CD14-positive monocyte (primary cell): ENCODE results near the gene GRID2. TPM values are rescaled to one million over a fixed set of nuclear protein-coding genes. Genes with fewer than 3 reads are reported as not detected.

ENCODE experiments used
- DNase-seq, 3 donors: peaks; one replicate each; pipeline ENCODE4 v3.0.0-alpha.2; 2011 to 2022
- H2AFZ ChIP-seq: 2 replicates; pipeline ENCODE4 v1.6.0; 2012; ENCODE audit warnings: mild to moderate bottlenecking, low read depth, low read length, inconsistent platforms; ENCODE audit not compliant: insufficient read depth, poor library complexity, severe bottlenecking
- H3K27ac ChIP-seq, 2 donors: 1 replicate in 1 of 2; 2 replicates in 1 of 2; pipeline ENCODE4 v1.5.1; 2012 to 2013; ENCODE audit warnings: low read length in 2 of 2, control low read depth in 1 of 2, inconsistent platforms in 1 of 2, low read depth in 1 of 2, mild to moderate bottlenecking in 1 of 2
- H3K27me3 ChIP-seq, 2 donors: one replicate each; pipeline versions ENCODE4 v1.6.0 to v1.6.1; 2011 to 2013; ENCODE audit warnings: low read length in 2 of 2; ENCODE audit not compliant: control insufficient read depth in 2 of 2, insufficient read depth in 2 of 2
- H3K36me3 ChIP-seq, 2 donors: replicated peaks in 1 of 2; 1 replicate in 1 of 2; 2 replicates in 1 of 2; pipeline versions ENCODE4 v1.5.1 to v1.6.1; 2012 to 2013; ENCODE audit warnings: low read length in 2 of 2, control low read depth in 1 of 2, inconsistent platforms in 1 of 2, mild to moderate bottlenecking in 1 of 2; ENCODE audit not compliant: insufficient read depth in 2 of 2, control insufficient read depth in 1 of 2
- H3K4me1 ChIP-seq, 2 donors: 1 replicate in 1 of 2; 2 replicates in 1 of 2; pipeline versions ENCODE4 v1.5.1 to v1.6.1; 2012 to 2013; ENCODE audit warnings: low read length in 2 of 2, control low read depth in 1 of 2, inconsistent platforms in 1 of 2, mild to moderate bottlenecking in 1 of 2, moderate library complexity in 1 of 2; ENCODE audit not compliant: insufficient read depth in 2 of 2, control insufficient read depth in 1 of 2
- H3K4me2 ChIP-seq: replicated peaks from 2 replicates; pipeline ENCODE3; 2012; ENCODE audit warnings: low read length, moderate library complexity, mild to moderate bottlenecking; ENCODE audit not compliant: poor library complexity, severe bottlenecking; ENCODE audit errors: extremely low read depth
- H3K4me3 ChIP-seq, 3 experiments: fragments of 200-600 bp in 1 of 3; sonication (generic) in 1 of 3; replicated peaks in 1 of 3; 1 replicate in 2 of 3; 2 replicates in 1 of 3; pipeline ENCODE4 v1.5.1; 2011 to 2013; ENCODE audit warnings: low read length in 3 of 3, mild to moderate bottlenecking in 3 of 3, control low read depth in 2 of 3, low read depth in 2 of 3, inconsistent platforms in 1 of 3, moderate library complexity in 1 of 3
- H3K79me2 ChIP-seq: 2 replicates; pipeline ENCODE4 v1.6.0; 2012; ENCODE audit warnings: mild to moderate bottlenecking, control low read depth, inconsistent platforms, low read length, moderate library complexity; ENCODE audit not compliant: insufficient read depth
- H3K9ac ChIP-seq: 2 replicates; pipeline ENCODE4 v1.6.0; 2017; ENCODE audit warnings: low read length, mild to moderate bottlenecking; ENCODE audit not compliant: insufficient read depth, poor library complexity, severe bottlenecking
- H3K9me3 ChIP-seq, 2 donors: replicated peaks in 1 of 2; 1 replicate in 1 of 2; 2 replicates in 1 of 2; pipeline versions ENCODE4 v1.5.1 to v1.6.1; 2012 to 2013; ENCODE audit warnings: low read length in 2 of 2, control low read depth in 1 of 2; ENCODE audit not compliant: control insufficient read depth in 1 of 2, insufficient read depth in 1 of 2
- H4K20me1 ChIP-seq: 2 replicates; pipeline ENCODE4 v1.6.0; 2012; ENCODE audit warnings: mild to moderate bottlenecking, low read length, control low read depth, moderate library complexity; ENCODE audit not compliant: insufficient read depth
- H3K27ac Mint-ChIP-seq, 7 donors: one replicate each; pipeline ENCODE4 v1.8.0; 2020; ENCODE audit warnings: mild to moderate bottlenecking in 7 of 7, mixed read lengths in 7 of 7, moderate library complexity in 6 of 7, inconsistent platforms in 2 of 7
- H3K27me3 Mint-ChIP-seq, 3 donors: one replicate each; pipeline ENCODE4 v1.8.0; 2021 to 2022; ENCODE audit warnings: low read depth in 3 of 3, mild to moderate bottlenecking in 3 of 3, mixed read lengths in 3 of 3, moderate library complexity in 3 of 3, inconsistent platforms in 1 of 3
- H3K36me3 Mint-ChIP-seq, 2 donors: one replicate each; pipeline ENCODE4 v1.8.0; 2020; ENCODE audit warnings: mixed read lengths in 2 of 2, inconsistent platforms in 1 of 2, mild to moderate bottlenecking in 1 of 2
- H3K4me1 Mint-ChIP-seq: one replicate; pipeline ENCODE4 v1.8.0; 2020; ENCODE audit warnings: mild to moderate bottlenecking, mixed read lengths
- H3K4me3 Mint-ChIP-seq, 2 donors: one replicate each; pipeline ENCODE4 v1.8.0; 2020; ENCODE audit warnings: mild to moderate bottlenecking in 2 of 2, mixed read lengths in 2 of 2, moderate library complexity in 1 of 2
- H3K9me3 Mint-ChIP-seq, 7 donors: one replicate each; pipeline ENCODE4 v1.8.0; 2020 to 2022; ENCODE audit warnings: mixed read lengths in 7 of 7, mild to moderate bottlenecking in 6 of 7, moderate library complexity in 6 of 7, inconsistent platforms in 2 of 7
- CTCF ChIP-seq: fragments of 200-600 bp; IDR thresholded peaks from one replicate; pipeline ENCODE4 v1.8.0; 2022; ENCODE audit warnings: antibody characterized with exemption, mild to moderate bottlenecking
- WGBS: methylation state at CpG from one replicate; pipeline ENCODE4 v1.1.5; 2013; ENCODE audit warnings: missing lambda C conversion rate; ENCODE audit not compliant: insufficient coverage; 5-methylcytosine and 5-hydroxymethylcytosine counted together
- intact Hi-C, 2 donors: fragments of 100-400 bp; cut with micrococcal nuclease; formaldehyde crosslinking; loops; one replicate each; pipeline versions ENCODE4 v1.15.0 to v1.15.1; 2023
- polyA plus RNA-seq, 3 donors: library from polyadenylated mRNA; depleted of rRNA in 1 of 3; unstranded in 2 of 3; stranded (reverse) in 1 of 3; fragments of 300-500 nt in 2 of 3; fragments of >200 nt in 1 of 3; fragmentation: Illumina TruSeq in 2 of 3; gene quantifications; 1 replicate in 2 of 3; 2 replicates in 1 of 3; pipeline ENCODE4 v1.2.3, GENCODE V29; 2012 to 2021

Gene GRID2
- polyA plus RNA-seq, 3 donors, result not detected

GRCh38 chr4:92359491-92359890 lies 55.7 kb downstream of the GRID2 start:
- H3K27ac Mint-ChIP-seq, result no peak overlapping the region
- Histone ChIP-seq H3K4me3 (no peak overlapping the region), H3K27me3 (no peaks in the 10 kb centered on the region), H2AFZ (no peak overlapping the region), H3K4me2 (no peak overlapping the region), H3K9me3 (no peaks in the 10 kb centered on the region), H3K79me2 (no peaks in the 10 kb centered on the region), H3K27ac (no peak overlapping the region), H4K20me1 (no peaks in the 10 kb centered on the region), H3K36me3 (no peaks in the 10 kb centered on the region), H3K4me1 (no peaks in the 10 kb centered on the region), H3K9ac (no peak overlapping the region)
- peaks cover 0 to 1% (median 0%) of the 10 kb centered on the region in 3 donors for H3K27me3 Mint-ChIP-seq
- H3K4me1 Mint-ChIP-seq, result no peaks in the 10 kb centered on the region
- WGBS, result no CpG with 5 or more reads among the region's 2 CpGs
- H3K36me3 Mint-ChIP-seq, result no peaks in the 10 kb centered on the region
- DNase-seq, result no peak
- no peak overlapping the region for H3K4me3 Mint-ChIP-seq
- H3K9me3 Mint-ChIP-seq, result peaks cover 0 to 3% (median 0%) of the 10 kb centered on the region in 7 donors
- intact Hi-C loops, result no loop called here
- no peak for TF ChIP-seq CTCF

- Histone ChIP-seq H3K4me3 (no peak overlapping the region), H3K4me1 (no peaks in the 10 kb centered on the region), H3K79me2 (no peaks in the 10 kb centered on the region), H3K4me2 (no peak overlapping the region), H3K9ac (no peak overlapping the region), H3K27ac (no peak overlapping the region), H4K20me1 (no peaks in the 10 kb centered on the region), H3K9me3 (no peaks in the 10 kb centered on the region), H3K27me3 (no peaks in the 10 kb centered on the region), H3K36me3 (no peaks in the 10 kb centered on the region), H2AFZ (no peak overlapping the region)
- H3K4me3 Mint-ChIP-seq, result no peak overlapping the region
- H3K4me1 Mint-ChIP-seq, result no peaks in the 10 kb centered on the region
- intact Hi-C loops, result no loop called here
- no peak for TF ChIP-seq CTCF
- no peaks in the 10 kb centered on the region for H3K36me3 Mint-ChIP-seq
- no peak for DNase-seq
- peaks cover 0 to 2% (median 0%) of the 10 kb centered on the region in 7 donors for H3K9me3 Mint-ChIP-seq
- H3K27me3 Mint-ChIP-seq, result peaks cover 0 to 1% (median 0%) of the 10 kb centered on the region in 3 donors
- H3K27ac Mint-ChIP-seq, result no peak overlapping the region
These were observed 58.3 kb downstream of the GRID2 start for GRCh38 chr4:92362028-92362427.
